ENCODE data around the gene NGF. TPM values are rescaled to one million over a fixed set of nuclear protein-coding genes. Genes with fewer than 3 reads are reported as not detected.

The NGF gene
- total and polyA plus RNA-seq, 11 donors: 0.94 to 13.6 (median 2.9) TPM

- H3K4me3 ChIP-seq: no peak overlapping the region
- H3K9me3 ChIP-seq: no peaks in the 10 kb centered on the region
- TF ChIP-seq POLR2A (IDR thresholded peaks at IDR 0.05): no peak
- no peak for TF ChIP-seq CTCF (IDR thresholded peaks at IDR 0.05)
- WGBS, 4 donors: 53 to 63% (median 61%) methylated on average over 11 of the region's 11 CpGs
- intact Hi-C loops (cut with DNase I): no loop called here
- no peaks in the 10 kb centered on the region for H3K36me3 ChIP-seq
- peaks cover 0 to 39% (median 9%) of the 10 kb centered on the region in 12 donors for H3K4me1 ChIP-seq
- no peak for ATAC-seq
- no peak for DNase-seq
- no peaks in the 10 kb centered on the region for H3K27me3 ChIP-seq
- no peak overlapping the region for H3K27ac ChIP-seq
Observed at GRCh38 chr1:115317101-115318012, 20.7 kb downstream of the NGF start.

GRCh38 chr1:115314765-115315164, 23.3 kb downstream of the NGF start:
- Histone ChIP-seq H3K4me1 (peaks cover 0 to 49% (median 11%) of the 10 kb centered on the region in 12 donors), H3K27me3 (no peaks in the 10 kb centered on the region), H3K4me3 (no peak overlapping the region), H3K27ac (peak overlapping the region in 10 of 12 donors; percentile 1 to 69 (median 32)), H3K36me3 (no peaks in the 10 kb centered on the region), H3K9me3 (no peaks in the 10 kb centered on the region)
- TF ChIP-seq POLR2A (IDR thresholded peaks at IDR 0.05) (no peak), CTCF (IDR thresholded peaks at IDR 0.05) (no peak)
- WGBS, 4 donors: 37 to 52% (median 40%) methylated on average over 3 of the region's 3 CpGs
- ATAC-seq: peak in 3 of 4 donors; percentile 36 to 83 (median 48)
- DNase-seq: no peak
- intact Hi-C loops (cut with DNase I): no loop called here

- intact Hi-C loops (cut with DNase I): no loop called here
- Histone ChIP-seq H3K4me1 (peaks cover 0 to 49% (median 11%) of the 10 kb centered on the region in 12 donors), H3K27me3 (no peaks in the 10 kb centered on the region), H3K27ac (peak overlapping the region in 11 of 12 donors; percentile 1 to 69 (median 22)), H3K4me3 (no peak overlapping the region), H3K36me3 (no peaks in the 10 kb centered on the region), H3K9me3 (peaks cover 0 to 3% (median 0%) of the 10 kb centered on the region in 12 donors)
- ATAC-seq (peak in 2 of 4 donors; percentile 29 to 44), DNase-seq (no peak)
- TF ChIP-seq POLR2A (IDR thresholded peaks at IDR 0.05): no peak
- no peak for TF ChIP-seq CTCF (IDR thresholded peaks at IDR 0.05)
- WGBS, 4 donors: 38 to 47% (median 43%) methylated on average over 4 of the region's 4 CpGs
Observed at GRCh38 chr1:115314092-115314491, 24.0 kb downstream of the NGF start.

GRCh38 chr1:115313182-115313581, 24.9 kb downstream of the NGF start:
- Histone ChIP-seq H3K4me1 (peaks cover 0 to 51% (median 11%) of the 10 kb centered on the region in 12 donors), H3K27me3 (no peaks in the 10 kb centered on the region), H3K36me3 (no peaks in the 10 kb centered on the region), H3K4me3 (no peak overlapping the region), H3K9me3 (peaks cover 0 to 3% (median 0%) of the 10 kb centered on the region in 12 donors), H3K27ac (peak overlapping the region in 8 of 12 donors; percentile 1 to 69 (median 25))
- peak in 3 of 4 donors; percentile 13 to 43 (median 26) for ATAC-seq
- WGBS, 4 donors: 70 to 86% (median 78%) methylated on average over 1 of the region's 1 CpG
- DNase-seq: peak in 1 of 5 donors; percentile 35
- intact Hi-C loops (cut with DNase I): no loop called here
- TF ChIP-seq CTCF (IDR thresholded peaks at IDR 0.05) (no peak), POLR2A (IDR thresholded peaks at IDR 0.05) (no peak)

All from heart left ventricle (tissue), 16 donors.